Activated CD4-positive, alpha-beta T cell treated with anti-CD3 and anti-CD28 coated beads for 36 hours (primary cell): Measurements from ENCODE around the gene SCTR. TPM values are rescaled to one million over a fixed set of nuclear protein-coding genes. Genes with fewer than 3 reads are reported as not detected.

Experiments used
- ATAC-seq: fragments of 200-7000 bp; cut with Tn5 transposase; one replicate; pipeline ENCODE4 v1.10.0; 2021; ENCODE audit warnings: mild to moderate bottlenecking, moderate library complexity
- CTCF ChIA-PET: fragments of 350-600 bp; sonication (Branson Sonifier 250); formaldehyde crosslinking; loops from one replicate; lab custom pipeline; 2021; ENCODE audit warnings: antibody characterized with exemption; lab: Charles Lee
- POLR2A ChIA-PET: fragments of 350-600 bp; sonication (Branson Sonifier 250); formaldehyde crosslinking; loops from one replicate; lab custom pipeline; 2021; ENCODE audit warnings: antibody characterized with exemption, inconsistent platforms; lab: Charles Lee
- DNase-seq: peaks from one replicate; pipeline ENCODE4 v3.0.0-alpha.2; 2020
- H3K27ac Mint-ChIP-seq: one replicate; pipeline ENCODE4 v1.8.0; 2021; ENCODE audit warnings: mixed read lengths
- H3K27me3 Mint-ChIP-seq: one replicate; pipeline ENCODE4 v1.8.0; 2021; ENCODE audit warnings: mixed read lengths
- H3K36me3 Mint-ChIP-seq: one replicate; pipeline ENCODE4 v1.8.0; 2021; ENCODE audit warnings: low read depth, mixed read lengths
- H3K4me1 Mint-ChIP-seq: one replicate; pipeline ENCODE4 v1.8.0; 2021; ENCODE audit warnings: mixed read lengths
- H3K4me3 Mint-ChIP-seq: one replicate; pipeline ENCODE4 v1.8.0; 2021; ENCODE audit warnings: mild to moderate bottlenecking, moderate library complexity, mixed read lengths
- H3K9me3 Mint-ChIP-seq: one replicate; pipeline ENCODE4 v1.8.0; 2021; ENCODE audit warnings: low read depth, mixed read lengths
- intact Hi-C, 2 experiments: fragments of 100-400 bp; cut with DNase I in 1 of 2; cut with micrococcal nuclease in 1 of 2; formaldehyde crosslinking; loops; one replicate each; pipeline versions ENCODE4 v1.14.2 to v1.15.1; 2022 to 2024; cut with DNase I, micrococcal nuclease
- total RNA-seq, 2 experiments: library from RNA; stranded (reverse); gene quantifications; one replicate each; pipeline ENCODE4 v1.2.3, GENCODE V29; 2021

SCTR gene
- total RNA-seq, 2 experiments from 2014 or later, result not detected

DNA sequence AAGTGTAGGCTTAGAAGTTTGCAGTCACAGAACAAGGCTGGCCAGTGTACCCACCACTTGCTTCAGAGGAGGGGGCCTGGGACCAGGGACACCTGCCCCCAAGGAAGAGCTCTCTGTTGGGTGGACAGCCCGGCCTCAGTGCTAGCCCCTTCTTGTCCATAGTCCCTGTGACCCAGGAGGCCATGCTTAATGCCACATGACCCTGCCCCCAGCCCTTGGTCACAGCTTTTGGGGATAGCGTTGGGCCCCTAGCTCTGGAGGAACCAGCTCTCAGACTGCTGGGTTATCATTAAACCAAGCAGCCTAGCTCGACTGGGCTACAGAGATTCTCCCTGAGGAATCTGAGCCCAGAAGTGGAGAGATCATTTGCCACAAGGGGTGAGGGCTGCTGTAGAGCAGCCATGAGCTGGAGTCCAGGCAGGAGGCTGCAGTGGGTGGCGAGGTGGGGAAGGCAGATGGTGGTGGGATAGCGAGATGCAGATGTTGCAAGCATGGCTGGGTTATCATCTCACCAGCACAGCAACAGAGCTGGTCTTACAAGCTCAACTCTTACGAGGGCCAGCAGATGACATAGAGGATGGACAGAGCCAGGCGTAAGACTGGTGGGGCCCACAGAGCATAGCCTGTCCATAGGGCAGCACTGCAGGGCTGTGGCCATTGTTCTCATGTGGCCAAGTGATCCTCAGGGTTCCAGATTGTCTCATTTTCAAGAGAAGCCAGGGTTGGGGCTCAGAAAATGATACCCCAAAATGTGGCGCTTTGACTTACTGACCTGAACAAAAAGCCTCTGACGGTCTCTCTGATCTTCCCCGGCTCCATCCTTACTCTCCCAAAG lies 99.8 kb downstream of the SCTR start:
- Mint-ChIP-seq H3K36me3 (no peaks in the 10 kb centered on the region), H3K27me3 (peaks cover 55% of the 10 kb centered on the region), H3K9me3 (peaks cover 5% of the 10 kb centered on the region), H3K4me3 (no peak overlapping the region), H3K27ac (no peak overlapping the region), H3K4me1 (no peaks in the 10 kb centered on the region)
- no peak for ATAC-seq
- no peak for DNase-seq
- intact Hi-C loops, result no loop called here
- POLR2A ChIA-PET, result no interaction called here
- CTCF ChIA-PET, result interaction anchor here (0.8 to 1.0 kb wide), 2 partner anchors 61 to 216 kb away, joined by 3 read pairs; no protein-coding TSS in a partner anchor

GRCh38 chr2:119423811-119424210 lies 100.5 kb downstream of the SCTR start:
- Mint-ChIP-seq H3K4me1 (no peaks in the 10 kb centered on the region), H3K4me3 (no peak overlapping the region), H3K9me3 (peaks cover 5% of the 10 kb centered on the region), H3K36me3 (no peaks in the 10 kb centered on the region), H3K27ac (no peak overlapping the region), H3K27me3 (peaks cover 50% of the 10 kb centered on the region)
- POLR2A ChIA-PET, result no interaction called here
- DNase-seq (no peak), ATAC-seq (no peak)
- CTCF ChIA-PET, result interaction anchor here (0.8 to 1.0 kb wide), 2 partner anchors 61 to 217 kb away, joined by 3 read pairs; no protein-coding TSS in a partner anchor
- intact Hi-C loops, result no loop called here

DNA sequence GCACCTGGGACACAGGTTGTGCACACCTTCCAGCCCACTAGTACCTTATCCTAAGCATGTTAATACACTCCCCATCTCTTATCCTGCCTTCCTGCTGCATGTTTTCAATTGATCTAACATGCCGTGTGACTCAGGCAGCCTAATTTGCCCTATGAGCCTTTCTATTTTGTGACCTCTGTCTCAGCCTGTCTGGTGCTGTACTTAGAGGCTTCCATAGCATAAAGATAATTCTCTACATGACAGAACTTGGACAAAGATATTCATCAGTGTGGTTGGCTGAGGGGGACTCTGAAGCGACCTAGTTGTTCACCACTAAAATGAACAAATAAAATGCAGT lies 101.2 kb downstream of the SCTR start:
- intact Hi-C loops, result no loop called here
- ChIA-PET POLR2A (no interaction called here), CTCF (no interaction called here)
- ATAC-seq (no peak), DNase-seq (no peak)
- no peaks in the 10 kb centered on the region for H3K4me1 Mint-ChIP-seq
- no peak overlapping the region for H3K27ac Mint-ChIP-seq
- H3K36me3 Mint-ChIP-seq, result no peaks in the 10 kb centered on the region
- peaks cover 44% of the 10 kb centered on the region for H3K27me3 Mint-ChIP-seq
- no peak overlapping the region for H3K4me3 Mint-ChIP-seq
- H3K9me3 Mint-ChIP-seq, result peaks cover 5% of the 10 kb centered on the region

DNA sequence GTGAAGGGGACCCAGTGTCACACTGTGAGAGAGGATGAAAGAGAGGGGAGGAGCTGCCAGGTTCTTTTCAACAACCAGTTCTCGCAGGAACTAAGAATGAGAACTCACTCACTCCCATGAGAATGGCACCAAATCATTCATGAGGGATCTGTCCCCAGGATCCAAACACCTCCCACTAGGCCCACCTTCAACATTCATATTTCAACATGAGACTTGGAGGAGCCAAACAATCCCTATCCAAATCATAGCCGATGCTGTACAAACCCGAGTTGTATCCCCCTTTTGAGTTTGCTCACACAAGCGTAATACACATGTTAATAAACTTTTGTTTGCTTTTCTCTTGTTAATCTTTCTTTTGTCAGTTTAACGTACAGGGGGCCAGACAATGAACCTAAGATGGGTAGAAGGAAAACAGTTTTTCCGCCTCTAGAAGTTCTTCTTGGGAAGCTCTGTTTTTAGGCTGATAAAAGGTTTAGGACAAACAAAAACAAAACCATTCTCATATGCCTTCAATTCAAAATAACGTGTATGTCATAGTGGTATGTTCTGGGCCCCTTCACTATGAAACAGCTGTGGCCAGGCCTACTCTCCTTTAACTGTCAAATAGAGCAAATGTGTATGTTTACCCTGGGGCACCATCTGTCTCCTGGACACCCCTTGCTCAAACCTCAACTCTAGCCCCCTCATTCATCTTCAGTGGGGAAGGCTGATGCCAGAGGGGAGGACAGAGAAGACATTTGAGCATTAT lies 101.7 kb downstream of the SCTR start:
- no peak overlapping the region for H3K4me3 Mint-ChIP-seq
- no peak overlapping the region for H3K27ac Mint-ChIP-seq
- no peaks in the 10 kb centered on the region for H3K36me3 Mint-ChIP-seq
- peaks cover 5% of the 10 kb centered on the region for H3K9me3 Mint-ChIP-seq
- POLR2A ChIA-PET, result interaction anchor here (0.5 kb wide), 1 partner anchor 177 kb away, joined by 3 read pairs; no protein-coding TSS in a partner anchor
- peaks cover 41% of the 10 kb centered on the region for H3K27me3 Mint-ChIP-seq
- DNase-seq (no peak), ATAC-seq (no peak)
- CTCF ChIA-PET, result no interaction called here
- intact Hi-C loops, result no loop called here
- no peaks in the 10 kb centered on the region for H3K4me1 Mint-ChIP-seq

- Mint-ChIP-seq H3K4me1 (no peaks in the 10 kb centered on the region), H3K27me3 (peaks cover 35% of the 10 kb centered on the region), H3K9me3 (peaks cover 5% of the 10 kb centered on the region), H3K4me3 (no peak overlapping the region), H3K27ac (no peak overlapping the region), H3K36me3 (no peaks in the 10 kb centered on the region)
- DNase-seq, result no peak
- CTCF ChIA-PET, result no interaction called here
- ATAC-seq, result no peak
- intact Hi-C loops, result no loop called here
- POLR2A ChIA-PET, result no interaction called here
Measured at GRCh38 chr2:119421741-119422140, 102.5 kb downstream of the SCTR start.

- Mint-ChIP-seq H3K27me3 (peaks cover 33% of the 10 kb centered on the region), H3K4me3 (no peak overlapping the region), H3K9me3 (peaks cover 5% of the 10 kb centered on the region), H3K4me1 (no peaks in the 10 kb centered on the region), H3K36me3 (no peaks in the 10 kb centered on the region), H3K27ac (no peak overlapping the region)
- intact Hi-C loops, result no loop called here
- DNase-seq, result no peak
- no peak for ATAC-seq
- POLR2A ChIA-PET, result no interaction called here
- CTCF ChIA-PET, result no interaction called here
Measured at GRCh38 chr2:119421304-119421703, 103.0 kb downstream of the SCTR start.

DNA sequence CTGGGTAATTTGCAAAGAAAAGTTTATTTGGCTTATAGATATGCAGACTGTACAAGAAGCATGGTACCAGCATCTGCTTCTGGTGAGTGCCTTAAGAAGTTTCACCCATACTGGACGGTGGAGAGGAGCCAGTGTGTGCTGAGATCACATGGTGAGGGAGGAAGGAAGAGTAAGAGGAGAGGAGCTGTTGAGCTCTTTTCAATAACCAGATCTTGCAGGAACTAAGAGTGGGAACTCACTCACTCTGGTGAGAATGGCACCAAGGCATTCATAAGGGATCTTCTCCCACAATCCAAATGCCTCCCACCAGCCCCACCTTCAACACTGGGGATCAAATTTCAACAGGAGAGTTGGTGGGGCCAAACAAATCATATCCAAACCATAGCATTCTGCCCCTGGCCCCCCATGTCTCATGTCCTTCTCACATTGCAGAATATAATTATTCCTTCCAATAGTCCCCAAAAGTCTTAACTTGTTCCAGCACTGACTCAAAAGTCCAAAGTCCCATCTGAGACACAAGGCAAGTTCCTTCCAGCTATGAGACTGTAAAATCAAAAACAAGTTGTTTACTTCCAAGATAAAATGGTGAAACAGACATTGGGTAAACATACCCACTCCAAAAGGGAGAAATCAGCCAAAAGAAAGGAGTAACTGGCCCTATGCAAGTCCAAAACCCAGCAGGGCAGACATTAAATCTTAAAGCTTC lies 104.3 kb downstream of the SCTR start:
- intact Hi-C loops, result loop anchor here in 1 of 2 experiments (5.0 kb wide), 1 partner anchor 53 kb away; the partner anchor contains the start of genes C2orf76 and DBI
- peaks cover 5% of the 10 kb centered on the region for H3K9me3 Mint-ChIP-seq
- no peak overlapping the region for H3K4me3 Mint-ChIP-seq
- ATAC-seq, result no peak
- no peak overlapping the region for H3K27ac Mint-ChIP-seq
- ChIA-PET CTCF (no interaction called here), POLR2A (no interaction called here)
- H3K27me3 Mint-ChIP-seq, result peaks cover 25% of the 10 kb centered on the region
- no peak for DNase-seq
- no peaks in the 10 kb centered on the region for H3K4me1 Mint-ChIP-seq
- no peaks in the 10 kb centered on the region for H3K36me3 Mint-ChIP-seq

- CTCF ChIA-PET, result no interaction called here
- POLR2A ChIA-PET, result no interaction called here
- peaks cover 23% of the 10 kb centered on the region for H3K27me3 Mint-ChIP-seq
- ATAC-seq (no peak), DNase-seq (no peak)
- intact Hi-C loops, result loop anchor here in 1 of 2 experiments (5.0 kb wide), 1 partner anchor 52 kb away; the partner anchor contains the start of genes C2orf76 and DBI
- no peaks in the 10 kb centered on the region for H3K36me3 Mint-ChIP-seq
- H3K4me1 Mint-ChIP-seq, result no peaks in the 10 kb centered on the region
- no peak overlapping the region for H3K27ac Mint-ChIP-seq
- peaks cover 5% of the 10 kb centered on the region for H3K9me3 Mint-ChIP-seq
- no peak overlapping the region for H3K4me3 Mint-ChIP-seq
Measured at GRCh38 chr2:119419065-119419464, 105.2 kb downstream of the SCTR start.

DNA sequence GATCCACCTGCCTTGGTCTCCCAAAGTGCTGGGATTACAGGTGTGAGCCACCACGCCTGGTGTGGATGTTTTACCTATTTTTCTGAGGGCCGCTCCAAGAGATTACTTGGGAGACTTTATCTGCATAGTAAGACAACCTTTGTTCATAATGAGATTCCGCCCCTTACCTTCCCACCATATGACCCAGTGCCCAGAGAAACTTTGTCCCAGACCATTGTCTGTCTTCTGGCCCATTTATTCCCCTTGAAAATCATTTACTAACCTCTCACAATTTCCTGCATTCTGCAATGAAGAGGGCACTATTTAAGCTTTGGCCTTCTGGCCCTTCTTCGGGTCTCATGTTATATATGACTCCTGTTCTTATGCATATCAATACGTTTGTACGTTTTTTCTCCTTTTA lies 106.4 kb downstream of the SCTR start:
- H3K4me3 Mint-ChIP-seq, result no peak overlapping the region
- no peak overlapping the region for H3K27ac Mint-ChIP-seq
- H3K9me3 Mint-ChIP-seq, result peaks cover 5% of the 10 kb centered on the region
- H3K27me3 Mint-ChIP-seq, result peaks cover 16% of the 10 kb centered on the region
- ATAC-seq, result no peak
- no peaks in the 10 kb centered on the region for H3K4me1 Mint-ChIP-seq
- ChIA-PET CTCF (no interaction called here), POLR2A (no interaction called here)
- no peak for DNase-seq
- H3K36me3 Mint-ChIP-seq, result no peaks in the 10 kb centered on the region
- intact Hi-C loops, result loop anchor here in 1 of 2 experiments (5.0 kb wide), 1 partner anchor 51 kb away; the partner anchor contains the start of genes C2orf76 and DBI

DNA sequence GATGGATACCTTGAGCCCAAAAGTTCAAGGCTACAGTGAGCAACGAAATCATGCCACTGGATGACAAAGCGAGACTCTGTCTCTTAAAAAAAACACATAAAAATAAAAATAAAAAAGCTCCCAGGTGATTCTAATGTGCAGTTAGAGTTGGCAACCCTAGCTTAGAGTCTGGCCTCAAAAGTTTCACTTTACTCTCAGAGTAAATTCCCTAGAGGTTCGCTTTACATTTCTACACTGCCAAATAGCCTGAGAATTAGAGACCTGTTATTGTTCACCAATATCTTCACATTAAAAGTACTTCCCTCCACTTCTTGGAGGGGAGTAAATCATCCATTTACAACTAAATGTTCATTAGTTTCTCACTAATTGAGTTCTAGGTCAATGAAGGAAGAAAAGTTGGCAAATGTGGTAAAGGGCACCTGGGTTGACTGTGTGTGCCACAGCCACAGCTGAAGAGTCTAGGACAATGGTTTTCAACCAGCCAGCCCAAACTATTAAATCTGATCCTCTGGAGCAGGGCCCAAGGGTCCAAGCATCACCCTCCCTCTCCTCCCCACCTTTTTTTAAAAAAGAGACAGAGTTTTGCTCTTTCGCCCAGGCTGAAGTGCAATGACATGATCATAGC lies 107.9 kb downstream of the SCTR start:
- ATAC-seq, result no peak
- DNase-seq, result no peak
- Mint-ChIP-seq H3K9me3 (no peaks in the 10 kb centered on the region), H3K36me3 (no peaks in the 10 kb centered on the region), H3K27me3 (peaks cover 9% of the 10 kb centered on the region), H3K27ac (no peak overlapping the region), H3K4me1 (no peaks in the 10 kb centered on the region), H3K4me3 (no peak overlapping the region)
- intact Hi-C loops, result loop anchor here in 1 of 2 experiments (5.0 kb wide), 1 partner anchor 49 kb away; the partner anchor contains the start of genes C2orf76 and DBI
- POLR2A ChIA-PET, result no interaction called here
- CTCF ChIA-PET, result interaction anchor here (0.6 to 0.7 kb wide), 2 partner anchors 60 to 1046 kb away, joined by 3 to 4 read pairs; no protein-coding TSS in a partner anchor

GRCh38 chr2:119415630-119416029 lies 108.7 kb downstream of the SCTR start:
- no peak overlapping the region for H3K27ac Mint-ChIP-seq
- H3K4me3 Mint-ChIP-seq, result no peak overlapping the region
- DNase-seq (no peak), ATAC-seq (no peak)
- H3K9me3 Mint-ChIP-seq, result no peaks in the 10 kb centered on the region
- CTCF ChIA-PET, result interaction anchor here (0.6 kb wide), 1 partner anchor 72 kb away, joined by 4 read pairs; no protein-coding TSS in a partner anchor
- intact Hi-C loops, result loop anchor here in 1 of 2 experiments (5.0 kb wide), 1 partner anchor 48 kb away; the partner anchor contains the start of genes C2orf76 and DBI
- no peaks in the 10 kb centered on the region for H3K36me3 Mint-ChIP-seq
- no peaks in the 10 kb centered on the region for H3K4me1 Mint-ChIP-seq
- peaks cover 9% of the 10 kb centered on the region for H3K27me3 Mint-ChIP-seq
- POLR2A ChIA-PET, result no interaction called here
